ENCODE measurements around the gene PKP4. TPM values are rescaled to one million over a fixed set of nuclear protein-coding genes. Genes with fewer than 3 reads are reported as not detected.

The PKP4 gene
- total and polyA plus RNA-seq, 2 of the 8 experiments (the other 6 are each of a cell fraction or from before 2014, with no cell fraction given): 48.2 to 88.0 TPM

- CTCF ChIA-PET (ENCODE audit: partially characterized antibody): interaction anchor here (0.6 kb wide), 1 partner anchor 509 kb away, joined by 3 read pairs; no protein-coding TSS in a partner anchor
- POLR2A ChIA-PET (ENCODE audit: partially characterized antibody): no interaction called here
- TF ChIP-seq GABPA (IDR thresholded peaks at IDR 0.05; ENCODE audit: borderline replicate concordance, insufficient read depth, low read length) (no peak), PHF8 (conservative IDR thresholded peaks at IDR 0.05; ENCODE audit: low read depth, low read length) (no peak), SP2 (IDR thresholded peaks at IDR 0.05; ENCODE audit: low read length) (no peak), E2F6 (IDR thresholded peaks at IDR 0.05) (no peak), SIX5 (IDR thresholded peaks at IDR 0.05; ENCODE audit: low read depth, low read length) (no peak), CHD1 (IDR thresholded peaks at IDR 0.05; ENCODE audit: low read depth, low read length) (no peak), BRCA1 (IDR thresholded peaks at IDR 0.05; ENCODE audit: low read depth, low read length) (no peak), TEAD4 (IDR thresholded peaks at IDR 0.05; ENCODE audit: low read depth, low read length) (no peak), MAFK (IDR thresholded peaks at IDR 0.05; ENCODE audit: low read depth, low read length) (no peak), ZNF274 (IDR thresholded peaks at IDR 0.05; ENCODE audit: borderline replicate concordance, extremely low read depth, low read length) (no peak), SP1 (IDR thresholded peaks at IDR 0.05; ENCODE audit: low read depth, low read length) (no peak), SUZ12 (IDR thresholded peaks at IDR 0.05; ENCODE audit: low read length) (no peak), KDM5A (IDR thresholded peaks at IDR 0.05; ENCODE audit: low read length) (no peak)
Observed at GRCh38 chr2:158542577-158542976, 85.8 kb downstream of the PKP4 start.

More at GRCh38 chr2:158542577-158542976, 85.8 kb downstream of the PKP4 start:
- H2BK15ac ChIP-seq (ENCODE audit: low read length): no peak overlapping the region
- H3K4me2 ChIP-seq (ENCODE audit: insufficient read depth in 1 of 2, low read depth in 2 of 2, low read length in 2 of 2): no peak overlapping the region
- H3K4ac ChIP-seq (replicated peaks; ENCODE audit: insufficient read length, low read depth, low read length): no peak overlapping the region
- H4K20me1 ChIP-seq (replicated peaks in 1 of 2; ENCODE audit: control insufficient read depth in 1 of 2, insufficient read depth in 2 of 2, low read length in 2 of 2): peaks cover 0 to 3% of the 10 kb centered on the region in 2 experiments
- no peak overlapping the region for H4K8ac ChIP-seq (ENCODE audit: extremely low read depth, insufficient read depth, low read length)
- H2BK120ac ChIP-seq (replicated peaks; ENCODE audit: low read depth, low read length): no peak overlapping the region
- no peaks in the 10 kb centered on the region for H3K4me1 ChIP-seq (replicated peaks in 1 of 4; ENCODE audit: control insufficient read depth in 3 of 4, insufficient read depth in 4 of 4, low read length in 3 of 4)
- WGBS, 2 experiments (ENCODE audit: extremely low coverage in 1 of 2, insufficient coverage in 1 of 2, insufficient read length in 1 of 2, insufficient replicate concordance in 2 of 2, low coverage in 1 of 2, low lambda C conversion rate in 2 of 2, missing lambda C conversion rate in 1 of 2): 87% methylated on average over 1 of the region's 1 CpG; no CpG with 5 or more reads in 1 of the 2 experiments
- no peak overlapping the region for H2BK5ac ChIP-seq (ENCODE audit: low read depth, low read length)
- no peak overlapping the region for H2BK12ac ChIP-seq (ENCODE audit: low read depth, low read length)
- H3K9me3 ChIP-seq (ENCODE audit: insufficient read depth in 2 of 2, low read depth in 1 of 2, low read length in 1 of 2): no peaks in the 10 kb centered on the region
- H2AFZ ChIP-seq (ENCODE audit: low read length): no peak overlapping the region
- no peak overlapping the region for H3K4me3 ChIP-seq (ENCODE audit: extremely low read depth in 1 of 4, insufficient read depth in 2 of 4, low read depth in 3 of 4, low read length in 4 of 4)
- no peak overlapping the region for H3K27ac ChIP-seq (ENCODE audit: low read depth, low read length)
- peaks cover 0 to 4% (median 1%) of the 10 kb centered on the region in 4 experiments; a peak in 2 of 8 replicates for H3K36me3 ChIP-seq (ENCODE audit: control insufficient read depth in 2 of 4, insufficient read depth in 4 of 4, low read length in 3 of 4)
- no peak overlapping the region for H3K23ac ChIP-seq (ENCODE audit: insufficient read length)
- no peak overlapping the region for H3K18ac ChIP-seq (ENCODE audit: extremely low read depth, low read length)
- no peak overlapping the region for H2AK5ac ChIP-seq (ENCODE audit: low read depth, low read length)
- no peak overlapping the region for H3K56ac ChIP-seq (replicated peaks; ENCODE audit: insufficient read length, low read depth, low read length)
- no peak overlapping the region for H2BK20ac ChIP-seq (ENCODE audit: low read length)
- H3K9ac ChIP-seq (replicated peaks in 1 of 4; ENCODE audit: extremely low read depth in 1 of 4, low read depth in 3 of 4, low read length in 3 of 4): no peak overlapping the region
- no peaks in the 10 kb centered on the region for H3K27me3 ChIP-seq (replicated peaks in 1 of 4; ENCODE audit: control insufficient read depth in 3 of 4, extremely low read depth in 1 of 4, insufficient read depth in 3 of 4, low read length in 3 of 4)
- DNase-seq (ENCODE audit: low read depth in 1 of 2, low spot score in 2 of 2) (no peak), FAIRE-seq (no peak)
- H3K14ac ChIP-seq (ENCODE audit: insufficient read length): no peak overlapping the region
- no peak overlapping the region for H4K91ac ChIP-seq (replicated peaks; ENCODE audit: insufficient read length, low read length)
- H3K79me2 ChIP-seq (ENCODE audit: control insufficient read depth in 1 of 2, insufficient read depth in 2 of 2, low read length in 2 of 2): no peaks in the 10 kb centered on the region
- H3K23me2 ChIP-seq (ENCODE audit: low read depth, low read length): no peaks in the 10 kb centered on the region
- no peak overlapping the region for H4K5ac ChIP-seq (ENCODE audit: insufficient read length, low read depth, low read length)
- no peaks in the 10 kb centered on the region; the same call in 1 of the 2 replicates for H3K79me1 ChIP-seq (ENCODE audit: low read depth, low read length)
